ENCODE results near the gene RPN2.

- TF ChIP-seq SNAI2 (CRISPR knock-in tag; IDR thresholded peaks at IDR 0.05) (no peak), ZFP30 (CRISPR knock-in tag; IDR thresholded peaks at IDR 0.05) (no peak), ESRRG (CRISPR knock-in tag; IDR thresholded peaks at IDR 0.05) (no peak)
Measured at GRCh38 chr20:37158248-37158647, 20.9 kb upstream of the RPN2 start.

Data from SK-N-SH treated with all-trans-retinoic acid at 6 μM for 48 hours (cell line).